Prostate gland (tissue), 2 donors: Measurements from ENCODE around the gene ULK4.

ENCODE experiments used
- POLR2AphosphoS5 ChIP-seq: sonication (generic); formaldehyde crosslinking; IDR thresholded peaks from one replicate; pipeline ENCODE4 v1.6.1; 2017; ENCODE audit warnings: antibody characterized with exemption
- TF ChIP-seq, protein P1 (sequence below), 4 experiments: fragments of 200-600 bp in 2 of 4; fragments of 450-650 bp in 2 of 4; sonication (generic) in 2 of 4; IDR thresholded peaks; 1 replicate in 3 of 4; 2 replicates in 1 of 4; pipeline ENCODE4 v1.5.1; 2016 to 2019; ENCODE audit warnings: antibody characterized with exemption in 4 of 4, mild to moderate bottlenecking in 2 of 4, moderate library complexity in 2 of 4

DNA sequence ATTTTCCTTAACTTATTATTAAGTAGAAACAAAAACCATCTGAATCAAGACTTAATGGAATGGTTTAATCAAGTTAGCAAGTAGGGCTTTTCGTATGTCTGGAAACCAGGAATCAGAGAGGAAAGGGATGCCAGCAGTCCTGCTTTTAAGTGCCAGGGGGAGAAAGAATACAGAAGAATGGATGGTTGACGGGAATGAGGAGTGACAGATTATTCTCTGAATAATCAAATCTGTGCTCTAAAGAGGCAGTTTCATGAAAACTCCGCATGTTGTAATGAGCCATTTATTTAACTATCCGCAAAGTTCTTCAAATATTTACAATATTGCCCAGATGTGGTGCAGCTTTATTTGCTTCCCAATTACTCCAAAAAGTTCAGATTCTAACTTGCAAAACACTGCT, 659.6 kb downstream of the ULK4 start:
- TF ChIP-seq POLR2AphosphoS5, result no peak
- TF ChIP-seq, protein P1, sequence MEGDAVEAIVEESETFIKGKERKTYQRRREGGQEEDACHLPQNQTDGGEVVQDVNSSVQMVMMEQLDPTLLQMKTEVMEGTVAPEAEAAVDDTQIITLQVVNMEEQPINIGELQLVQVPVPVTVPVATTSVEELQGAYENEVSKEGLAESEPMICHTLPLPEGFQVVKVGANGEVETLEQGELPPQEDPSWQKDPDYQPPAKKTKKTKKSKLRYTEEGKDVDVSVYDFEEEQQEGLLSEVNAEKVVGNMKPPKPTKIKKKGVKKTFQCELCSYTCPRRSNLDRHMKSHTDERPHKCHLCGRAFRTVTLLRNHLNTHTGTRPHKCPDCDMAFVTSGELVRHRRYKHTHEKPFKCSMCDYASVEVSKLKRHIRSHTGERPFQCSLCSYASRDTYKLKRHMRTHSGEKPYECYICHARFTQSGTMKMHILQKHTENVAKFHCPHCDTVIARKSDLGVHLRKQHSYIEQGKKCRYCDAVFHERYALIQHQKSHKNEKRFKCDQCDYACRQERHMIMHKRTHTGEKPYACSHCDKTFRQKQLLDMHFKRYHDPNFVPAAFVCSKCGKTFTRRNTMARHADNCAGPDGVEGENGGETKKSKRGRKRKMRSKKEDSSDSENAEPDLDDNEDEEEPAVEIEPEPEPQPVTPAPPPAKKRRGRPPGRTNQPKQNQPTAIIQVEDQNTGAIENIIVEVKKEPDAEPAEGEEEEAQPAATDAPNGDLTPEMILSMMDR (IDR thresholded peaks at IDR 0.05), result no peak
